HCT116 (cell line): ENCODE results near the gene CNTD1.

ENCODE experiments used
- ATF3 ChIP-seq: IDR thresholded peaks from 2 replicates; pipeline ENCODE4 v1.6.1; 2012
- CBX3 ChIP-seq: IDR thresholded peaks from 2 replicates; pipeline ENCODE4 v1.6.1; 2012; ENCODE audit warnings: low read depth
- EGR1 ChIP-seq: IDR thresholded peaks from 2 replicates; pipeline ENCODE4 v1.6.1; 2012; ENCODE audit warnings: low read depth
- EZH2 ChIP-seq: fragments of 200-600 bp; sonication (generic); IDR thresholded peaks from 2 replicates; pipeline ENCODE4 v1.6.1; 2017; ENCODE audit warnings: antibody characterized with exemption, mixed run types
- EZH2phosphoT487 ChIP-seq: fragments of 200-600 bp; IDR thresholded peaks from 2 replicates; pipeline ENCODE4 v1.6.1; 2018; ENCODE audit warnings: antibody characterized with exemption, borderline replicate concordance
- MAX ChIP-seq: IDR thresholded peaks from 2 replicates; pipeline ENCODE4 v1.6.1; 2012
- POLR2A ChIP-seq: IDR thresholded peaks from 2 replicates; pipeline ENCODE4 v1.7.0; 2011; ENCODE audit warnings: borderline replicate concordance; ENCODE audit not compliant: insufficient read depth, insufficient read length; ENCODE audit errors: extremely low read depth
- POLR2AphosphoS5 ChIP-seq: IDR thresholded peaks from 2 replicates; pipeline ENCODE4 v1.6.1; 2011; ENCODE audit warnings: mild to moderate bottlenecking, low read depth, low read length, moderate library complexity
- RAD21 ChIP-seq: IDR thresholded peaks from 2 replicates; pipeline ENCODE4 v1.6.1; 2012; ENCODE audit warnings: low read depth, mild to moderate bottlenecking
- REST ChIP-seq: IDR thresholded peaks from 2 replicates; pipeline ENCODE4 v1.6.1; 2012; ENCODE audit warnings: low read depth
- SIN3A ChIP-seq: IDR thresholded peaks from 2 replicates; pipeline ENCODE4 v1.6.1; 2012; ENCODE audit warnings: low read depth
- SP1 ChIP-seq: IDR thresholded peaks from 2 replicates; pipeline ENCODE4 v1.6.1; 2012; ENCODE audit warnings: low read depth
- TF ChIP-seq, protein P1 (sequence below), 3 experiments: fragments of 200-600 bp in 1 of 3; sonication (generic) in 1 of 3; IDR thresholded peaks in 2 of 3; conservative IDR thresholded peaks in 1 of 3; 2 replicates each; pipeline ENCODE4 v1.5.1; 2012 to 2017; ENCODE audit warnings: low read depth in 2 of 3, low read length in 2 of 3, antibody characterized with exemption in 1 of 3, borderline replicate concordance in 1 of 3, control low read depth in 1 of 3, mild to moderate bottlenecking in 1 of 3, mixed read lengths in 1 of 3, mixed run types in 1 of 3, moderate library complexity in 1 of 3; ENCODE audit not compliant: insufficient read depth in 1 of 3

DNA sequence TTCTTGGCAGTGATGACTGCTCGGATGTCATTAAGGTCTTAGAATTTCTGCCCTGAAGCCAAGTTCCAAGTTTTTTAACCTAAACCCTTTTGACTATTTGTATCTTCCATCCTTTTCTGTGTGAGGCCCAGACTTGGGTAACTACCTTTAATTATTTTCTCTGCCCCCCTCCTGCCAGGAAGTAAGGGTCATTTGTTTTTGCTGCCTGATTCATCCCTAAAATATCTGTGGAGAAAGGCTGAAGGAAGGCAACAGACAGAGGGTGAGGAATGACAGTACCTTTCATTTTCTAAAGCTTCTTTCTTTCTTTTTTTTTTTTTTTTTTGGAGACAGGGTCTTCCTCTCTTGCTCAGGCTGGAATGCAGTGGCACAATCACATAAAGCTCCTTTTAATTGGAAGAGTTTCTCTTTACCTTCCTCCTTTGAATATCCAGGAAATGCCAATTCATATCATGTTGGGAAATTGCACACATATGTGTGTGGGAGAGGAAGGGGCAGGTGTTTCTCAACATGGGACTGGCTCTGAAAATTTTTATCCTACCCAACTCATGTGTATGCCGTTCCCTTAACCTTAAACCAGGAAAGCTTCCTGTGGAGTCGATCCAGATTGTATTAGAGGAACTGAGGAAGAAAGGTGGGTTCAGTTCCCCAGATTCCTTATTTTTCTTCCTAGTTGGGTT, 24.5 kb upstream of the CNTD1 start:
- TF ChIP-seq, protein P1, sequence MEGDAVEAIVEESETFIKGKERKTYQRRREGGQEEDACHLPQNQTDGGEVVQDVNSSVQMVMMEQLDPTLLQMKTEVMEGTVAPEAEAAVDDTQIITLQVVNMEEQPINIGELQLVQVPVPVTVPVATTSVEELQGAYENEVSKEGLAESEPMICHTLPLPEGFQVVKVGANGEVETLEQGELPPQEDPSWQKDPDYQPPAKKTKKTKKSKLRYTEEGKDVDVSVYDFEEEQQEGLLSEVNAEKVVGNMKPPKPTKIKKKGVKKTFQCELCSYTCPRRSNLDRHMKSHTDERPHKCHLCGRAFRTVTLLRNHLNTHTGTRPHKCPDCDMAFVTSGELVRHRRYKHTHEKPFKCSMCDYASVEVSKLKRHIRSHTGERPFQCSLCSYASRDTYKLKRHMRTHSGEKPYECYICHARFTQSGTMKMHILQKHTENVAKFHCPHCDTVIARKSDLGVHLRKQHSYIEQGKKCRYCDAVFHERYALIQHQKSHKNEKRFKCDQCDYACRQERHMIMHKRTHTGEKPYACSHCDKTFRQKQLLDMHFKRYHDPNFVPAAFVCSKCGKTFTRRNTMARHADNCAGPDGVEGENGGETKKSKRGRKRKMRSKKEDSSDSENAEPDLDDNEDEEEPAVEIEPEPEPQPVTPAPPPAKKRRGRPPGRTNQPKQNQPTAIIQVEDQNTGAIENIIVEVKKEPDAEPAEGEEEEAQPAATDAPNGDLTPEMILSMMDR (IDR thresholded peaks at IDR 0.05 in 2 of 3, conservative IDR thresholded peaks at IDR 0.05 in 1 of 3; ENCODE audit: borderline replicate concordance in 1 of 3, insufficient read depth in 1 of 3, low read depth in 2 of 3, low read length in 2 of 3) = no peak
- TF ChIP-seq EZH2phosphoT487 (no peak), MAX (no peak), EGR1 (no peak), CBX3 (no peak), SIN3A (no peak), POLR2AphosphoS5 (no peak), EZH2 (no peak), POLR2A (no peak), SP1 (no peak), REST (no peak), ATF3 (no peak), RAD21 (no peak)
